GM20000 (cell line): ENCODE data around the gene C5orf24.
A peak's percentile ranks its signal among the peaks of the same experiment; 100 is the strongest.

ENCODE experiments used
- DNase-seq: peaks from one replicate; pipeline ENCODE4 v3.0.0; 2012; ENCODE audit warnings: low spot score
- CTCF ChIP-seq: IDR thresholded peaks from 2 replicates; pipeline ENCODE4 v1.5.1; 2012; ENCODE audit warnings: mild to moderate bottlenecking, control low read depth; ENCODE audit errors: extremely low read depth, missing control alignments

C5orf24 gene

GRCh38 chr5:134887593-134888159 lies 41.9 kb downstream of the C5orf24 start:
- no peak for DNase-seq
- TF ChIP-seq CTCF, result no peak

- no peak for TF ChIP-seq CTCF
- no peak for DNase-seq
These were observed 43.6 kb downstream of the C5orf24 start for GRCh38 chr5:134889335-134889734.

GRCh38 chr5:134891473-134891872 lies 45.7 kb downstream of the C5orf24 start:
- TF ChIP-seq CTCF, result no peak
- DNase-seq, result no peak

- TF ChIP-seq CTCF, result no peak
- DNase-seq, result no peak
These were observed 46.5 kb downstream of the C5orf24 start for GRCh38 chr5:134892282-134892681.

GRCh38 chr5:134892926-134893325 lies 47.2 kb downstream of the C5orf24 start:
- DNase-seq, result no peak
- TF ChIP-seq CTCF, result no peak

GRCh38 chr5:134893748-134894505 lies 48.2 kb downstream of the C5orf24 start:
- DNase-seq, result no peak
- no peak for TF ChIP-seq CTCF

GRCh38 chr5:134902071-134902801 lies 56.5 kb downstream of the C5orf24 start:
- peak; percentile 77 for DNase-seq
- TF ChIP-seq CTCF, result no peak
